Tibial artery (tissue), 4 donors: ENCODE data around the gene PTPN20.

Experiments
- DNase-seq, 2 donors: peaks; one replicate each; pipeline ENCODE4 v3.0.0-alpha.2; 2019
- H3K27ac ChIP-seq, 2 donors: fragments of 200-600 bp; sonication (generic) in 1 of 2; 1 replicate in 1 of 2; 2 replicates in 1 of 2; pipeline ENCODE4 v1.5.1; 2018 to 2019; ENCODE audit warnings: mild to moderate bottlenecking in 1 of 2
- H3K27me3 ChIP-seq, 2 donors: fragments of 200-600 bp; sonication (generic) in 1 of 2; one replicate each; pipeline versions ENCODE4 v1.5.1 to v1.6.0; 2016 to 2019
- H3K36me3 ChIP-seq, 3 donors: fragments of 200-600 bp; sonication (generic) in 2 of 3; one replicate each; pipeline ENCODE4 v1.5.1; 2016 to 2019; ENCODE audit warnings: mild to moderate bottlenecking in 2 of 3
- H3K4me1 ChIP-seq, 4 donors: fragments of 200-600 bp; sonication (generic) in 2 of 4; 1 replicate in 3 of 4; 2 replicates in 1 of 4; pipeline ENCODE4 v1.5.1; 2016 to 2019
- H3K4me3 ChIP-seq, 2 donors: fragments of 200-600 bp; sonication (generic) in 1 of 2; 1 replicate in 1 of 2; 2 replicates in 1 of 2; pipeline ENCODE4 v1.5.1; 2018 to 2019; ENCODE audit warnings: mild to moderate bottlenecking in 2 of 2
- H3K9me3 ChIP-seq, 3 donors: fragments of 200-600 bp; sonication (generic) in 1 of 3; one replicate each; pipeline ENCODE4 v1.5.1; 2016 to 2019
- CTCF ChIP-seq, 2 experiments: fragments of 200-600 bp in 1 of 2; fragments of 450-650 bp in 1 of 2; IDR thresholded peaks; one replicate each; pipeline ENCODE4 v1.5.1; 2017 to 2019; ENCODE audit warnings: antibody characterized with exemption in 2 of 2, mild to moderate bottlenecking in 1 of 2, moderate library complexity in 1 of 2
- intact Hi-C: fragments of 100-400 bp; cut with DNase I; formaldehyde crosslinking; loops from one replicate; pipeline ENCODE4 v1.15.0; 2023; ENCODE audit warnings: low total_unique reads

PTPN20 gene

DNA sequence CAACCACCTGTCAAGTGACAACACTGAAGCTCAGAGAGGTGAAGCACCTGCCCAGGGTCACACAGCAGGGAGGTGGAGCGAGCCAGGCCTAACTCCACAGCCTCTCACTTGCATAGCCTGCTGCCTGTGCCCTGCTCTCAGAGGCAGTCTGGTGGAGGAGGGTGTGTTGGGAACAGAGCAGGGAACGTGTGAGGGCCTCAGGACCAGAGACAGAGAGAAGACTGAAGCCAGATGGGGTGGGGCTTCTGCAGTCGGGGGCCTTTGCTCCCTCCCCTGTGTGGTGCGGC lies 114.0 kb downstream of the PTPN20 start:
- Histone ChIP-seq H3K27ac (no peak overlapping the region), H3K27me3 (no peaks in the 10 kb centered on the region), H3K36me3 (no peaks in the 10 kb centered on the region), H3K4me3 (no peak overlapping the region), H3K9me3 (no peaks in the 10 kb centered on the region), H3K4me1 (peaks cover 0 to 5% (median 0%) of the 10 kb centered on the region in 4 donors)
- no peak for DNase-seq
- intact Hi-C loops = loop anchor here (2.0 kb wide), 1 partner anchor 288 kb away; no protein-coding TSS in a partner anchor
- no peak for TF ChIP-seq CTCF (IDR thresholded peaks at IDR 0.05)

- Histone ChIP-seq H3K4me3 (no peak overlapping the region), H3K9me3 (no peaks in the 10 kb centered on the region), H3K27ac (no peak overlapping the region), H3K4me1 (peaks cover 0 to 5% (median 0%) of the 10 kb centered on the region in 4 donors), H3K36me3 (no peaks in the 10 kb centered on the region), H3K27me3 (no peaks in the 10 kb centered on the region)
- TF ChIP-seq CTCF (IDR thresholded peaks at IDR 0.05) = no peak
- intact Hi-C loops = loop anchor here (2.0 kb wide), 1 partner anchor 287 kb away; no protein-coding TSS in a partner anchor
- DNase-seq = peak; percentile 72 to 79
Observed at GRCh38 chr10:47025540-47026300, 114.5 kb downstream of the PTPN20 start.

DNA sequence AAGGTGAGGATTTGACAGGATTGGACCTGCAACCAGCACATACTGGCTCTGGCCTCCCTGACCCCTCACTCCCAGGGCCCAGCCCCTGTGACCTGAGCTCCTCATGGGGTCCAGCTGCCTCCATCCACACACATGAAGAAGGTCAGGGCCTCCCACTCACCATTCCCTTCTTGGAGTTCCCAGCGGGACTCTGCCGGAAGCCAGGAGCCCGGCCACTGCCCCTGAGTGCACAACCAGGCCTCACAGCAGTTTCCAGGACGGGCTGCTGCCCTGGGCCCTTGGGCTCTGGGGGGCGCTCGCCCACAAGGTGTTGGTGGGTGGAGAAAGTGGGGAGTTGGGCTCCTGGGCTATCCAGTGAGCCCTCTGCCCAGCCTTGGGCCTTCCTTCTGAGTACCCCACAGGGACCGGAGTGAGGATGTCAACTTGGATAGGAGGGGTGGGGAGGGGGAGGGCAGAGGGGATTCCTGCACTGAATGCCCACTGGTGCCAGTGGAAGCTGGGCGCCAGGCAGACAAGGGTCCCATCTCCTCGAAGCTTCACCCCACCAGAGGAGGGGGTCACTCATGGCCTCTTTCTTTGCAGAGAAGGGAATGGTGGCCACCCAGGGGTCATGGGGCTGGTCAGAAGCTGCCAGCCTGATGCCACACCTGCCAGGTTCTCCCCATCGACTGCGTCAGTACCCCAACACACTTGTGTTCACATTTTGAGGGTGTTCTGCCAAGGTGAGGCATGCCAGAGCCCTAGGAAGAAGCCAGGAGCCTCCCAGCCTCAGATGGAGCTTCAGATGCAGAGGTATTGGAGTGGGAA lies 115.3 kb downstream of the PTPN20 start:
- TF ChIP-seq CTCF (IDR thresholded peaks at IDR 0.05) = no peak
- H3K4me1 ChIP-seq = peaks cover 0 to 5% (median 0%) of the 10 kb centered on the region in 4 donors
- intact Hi-C loops = no loop called here
- H3K36me3 ChIP-seq = no peaks in the 10 kb centered on the region
- no peaks in the 10 kb centered on the region for H3K27me3 ChIP-seq
- H3K4me3 ChIP-seq = no peak overlapping the region
- no peaks in the 10 kb centered on the region for H3K9me3 ChIP-seq
- peak in 1 of 2 donors; percentile 54 for DNase-seq
- no peak overlapping the region for H3K27ac ChIP-seq

GRCh38 chr10:47027108-47027783 lies 116.0 kb downstream of the PTPN20 start:
- Histone ChIP-seq H3K27ac (no peak overlapping the region), H3K4me1 (peaks cover 0 to 5% (median 0%) of the 10 kb centered on the region in 4 donors), H3K27me3 (no peaks in the 10 kb centered on the region), H3K9me3 (no peaks in the 10 kb centered on the region), H3K36me3 (no peaks in the 10 kb centered on the region), H3K4me3 (no peak overlapping the region)
- DNase-seq = peak in 1 of 2 donors; percentile 60
- no peak for TF ChIP-seq CTCF (IDR thresholded peaks at IDR 0.05)
- intact Hi-C loops = no loop called here

DNA sequence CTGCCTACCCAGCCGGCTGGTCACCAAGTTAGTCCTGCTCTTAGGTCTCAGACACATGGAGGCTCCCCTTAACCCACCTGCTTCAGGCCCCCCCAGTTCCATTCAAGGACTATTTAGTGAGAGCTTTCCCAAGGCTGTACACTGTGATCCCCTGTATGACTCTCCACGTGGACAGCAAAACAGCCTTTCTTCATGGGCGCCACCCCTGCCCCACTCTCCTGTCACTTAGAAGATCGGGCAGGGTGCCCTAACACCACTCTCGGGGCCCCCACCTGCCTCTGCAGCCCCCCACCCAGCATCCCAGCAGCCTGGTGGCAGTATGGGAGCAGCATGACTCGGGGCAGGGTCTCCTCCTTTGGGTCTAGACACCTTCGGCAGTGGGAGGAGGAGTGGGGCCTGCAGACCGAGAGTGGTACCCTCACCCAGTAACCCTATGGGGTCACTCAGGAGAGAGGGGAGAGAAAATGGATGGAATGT lies 116.6 kb downstream of the PTPN20 start:
- TF ChIP-seq CTCF (IDR thresholded peaks at IDR 0.05) = no peak
- peaks cover 0 to 5% (median 0%) of the 10 kb centered on the region in 4 donors for H3K4me1 ChIP-seq
- DNase-seq = peak in 1 of 2 donors; percentile 56
- no peaks in the 10 kb centered on the region for H3K27me3 ChIP-seq
- no peak overlapping the region for H3K4me3 ChIP-seq
- H3K27ac ChIP-seq = no peak overlapping the region
- intact Hi-C loops = no loop called here
- H3K36me3 ChIP-seq = no peaks in the 10 kb centered on the region
- H3K9me3 ChIP-seq = no peaks in the 10 kb centered on the region
